H1 (cell line): Measurements from ENCODE around the gene KLHL28. TPM values are rescaled to one million over a fixed set of nuclear protein-coding genes. Genes with fewer than 3 reads are reported as not detected.

Source experiments
- BRCA1 ChIP-seq: IDR thresholded peaks from 2 replicates; pipeline ENCODE4 v1.6.1; 2012; ENCODE audit warnings: low read depth, low read length, improper control_type of control experiment
- CREB1 ChIP-seq: IDR thresholded peaks from 2 replicates; pipeline ENCODE4 v1.6.1; 2012; ENCODE audit warnings: inconsistent platforms
- E2F6 ChIP-seq: IDR thresholded peaks from 2 replicates; pipeline ENCODE4 v1.6.1; 2012; ENCODE audit warnings: inconsistent platforms
- GABPA ChIP-seq: IDR thresholded peaks from 2 replicates; pipeline ENCODE4 v1.6.1; 2011; ENCODE audit warnings: mild to moderate bottlenecking, low read length, moderate library complexity, borderline replicate concordance; ENCODE audit not compliant: insufficient read depth
- JUND ChIP-seq: IDR thresholded peaks from 2 replicates; pipeline ENCODE4 v1.6.1; 2011; ENCODE audit warnings: mild to moderate bottlenecking, improper control_type of control experiment, low read length
- KDM4A ChIP-seq: IDR thresholded peaks from one replicate; pipeline ENCODE4 v1.7.1; 2012; ENCODE audit warnings: low read depth, mild to moderate bottlenecking, moderate library complexity, low read length, inconsistent platforms; ENCODE audit not compliant: severe bottlenecking
- polyA plus RNA-seq, 7 experiments: library from polyadenylated mRNA; depleted of rRNA in 3 of 7; stranded (reverse) in 5 of 7; unstranded in 2 of 7; fragments of >200 nt in 5 of 7; fragments of 200-250 nt in 2 of 7; gene quantifications; 1 replicate in 5 of 7; 2 replicates in 1 of 7; 4 replicates in 1 of 7; pipeline versions ENCODE4 v1.2.1 to v1.2.3, GENCODE V29; 2011 to 2013; ENCODE audit warnings: missing spikeins in 2 of 7, mixed read lengths in 2 of 7
- total RNA-seq: library from RNA; stranded (reverse); fragmentation: NEBNext Ultra II Directional; extraction: Animal tissue kit (Norgen Biotek cat#: 25700); gene quantifications from 2 replicates; pipeline ENCODE4 v1.2.1, GENCODE V29; 2021

The KLHL28 gene
- total and polyA plus RNA-seq, 2 of the 8 experiments (the other 6 are each of a cell fraction or from before 2014, with no cell fraction given): 3.3 to 10.5 TPM

- TF ChIP-seq BRCA1 (no peak), JUND (no peak), CREB1 (no peak), E2F6 (no peak), GABPA (no peak), KDM4A (no peak)
These were observed 9.2 kb upstream of the KLHL28 start (continued) for GRCh38 chr14:44970907-44971306.
